HEK293 (cell line): ENCODE results near the gene VEZF1.
A peak's percentile ranks its signal among the peaks of the same experiment; 100 is the strongest.

ENCODE experiments used
- ATF2 ChIP-seq: fragments of 450-650 bp; formaldehyde crosslinking; IDR thresholded peaks from 2 replicates; pipeline ENCODE4 v1.5.1; 2016; ENCODE audit warnings: missing biosample characterization, missing genetic modification characterization, low read depth
- KLF1 ChIP-seq: fragments of 450-650 bp; formaldehyde crosslinking; IDR thresholded peaks from 2 replicates; pipeline ENCODE4 v1.5.1; 2016; ENCODE audit warnings: missing biosample characterization, missing genetic modification characterization
- KLF9 ChIP-seq: fragments of 450-650 bp; formaldehyde crosslinking; IDR thresholded peaks from 2 replicates; pipeline ENCODE4 v1.5.1; 2016; ENCODE audit warnings: missing biosample characterization, missing genetic modification characterization, low read depth
- MEIS1 ChIP-seq: sonication (generic); formaldehyde crosslinking; IDR thresholded peaks from 2 replicates; pipeline ENCODE4 v1.8.1; 2022; ENCODE audit warnings: missing genetic modification reagents, mild to moderate bottlenecking, borderline replicate concordance
- YY2 ChIP-seq: fragments of 450-650 bp; formaldehyde crosslinking; IDR thresholded peaks from 2 replicates; pipeline ENCODE4 v1.5.1; 2016; ENCODE audit warnings: missing biosample characterization, missing genetic modification characterization
- ZBTB20 ChIP-seq: fragments of 450-650 bp; formaldehyde crosslinking; IDR thresholded peaks from 2 replicates; pipeline ENCODE4 v1.5.1; 2016; ENCODE audit warnings: missing biosample characterization, missing genetic modification characterization
- ZBTB26 ChIP-seq: fragments of 450-650 bp; formaldehyde crosslinking; optimal IDR thresholded peaks from 2 replicates; pipeline ENCODE3; 2016; ENCODE audit warnings: missing biosample characterization, mild to moderate bottlenecking, missing genetic modification characterization
- ZBTB48 ChIP-seq: fragments of 450-650 bp; formaldehyde crosslinking; IDR thresholded peaks from 2 replicates; pipeline ENCODE4 v1.5.1; 2016; ENCODE audit warnings: missing biosample characterization, missing genetic modification characterization
- ZFHX2 ChIP-seq: fragments of 450-650 bp; formaldehyde crosslinking; conservative IDR thresholded peaks from 2 replicates; pipeline ENCODE4 v1.5.1; 2016; ENCODE audit warnings: missing biosample characterization, missing genetic modification characterization
- ZFP3 ChIP-seq: fragments of 450-650 bp; formaldehyde crosslinking; IDR thresholded peaks from 2 replicates; pipeline ENCODE4 v1.5.1; 2016; ENCODE audit warnings: low read depth, missing biosample characterization, missing genetic modification characterization
- ZFP37 ChIP-seq: fragments of 450-650 bp; formaldehyde crosslinking; IDR thresholded peaks from 2 replicates; pipeline ENCODE4 v1.5.1; 2016; ENCODE audit warnings: missing biosample characterization, missing genetic modification characterization
- ZIC2 ChIP-seq: fragments of 450-650 bp; formaldehyde crosslinking; IDR thresholded peaks from 2 replicates; pipeline ENCODE4 v1.5.1; 2016; ENCODE audit warnings: missing biosample characterization, missing genetic modification characterization
- ZNF133 ChIP-seq: fragments of 450-650 bp; formaldehyde crosslinking; IDR thresholded peaks from 2 replicates; pipeline ENCODE4 v1.5.1; 2016; ENCODE audit warnings: missing biosample characterization, missing genetic modification characterization
- ZNF18 ChIP-seq: fragments of 450-650 bp; formaldehyde crosslinking; IDR thresholded peaks from 2 replicates; pipeline ENCODE4 v1.5.1; 2016; ENCODE audit warnings: missing biosample characterization, missing genetic modification characterization
- ZNF292 ChIP-seq: fragments of 450-650 bp; formaldehyde crosslinking; IDR thresholded peaks from 2 replicates; pipeline ENCODE4 v1.5.1; 2016; ENCODE audit warnings: low read depth, missing biosample characterization, missing genetic modification characterization, borderline replicate concordance
- ZNF302 ChIP-seq: fragments of 450-650 bp; formaldehyde crosslinking; IDR thresholded peaks from 2 replicates; pipeline ENCODE4 v1.5.1; 2016; ENCODE audit warnings: missing biosample characterization, missing genetic modification characterization, low read depth
- ZNF350 ChIP-seq: fragments of 450-650 bp; formaldehyde crosslinking; IDR thresholded peaks from 2 replicates; pipeline ENCODE4 v1.5.0; 2017; ENCODE audit warnings: missing biosample characterization, mild to moderate bottlenecking, missing genetic modification characterization
- ZNF404 ChIP-seq: fragments of 450-650 bp; formaldehyde crosslinking; IDR thresholded peaks from 2 replicates; pipeline ENCODE4 v1.5.1; 2017; ENCODE audit warnings: missing biosample characterization, missing genetic modification characterization
- ZNF423 ChIP-seq: fragments of 450-650 bp; formaldehyde crosslinking; IDR thresholded peaks from 2 replicates; pipeline ENCODE4 v1.5.1; 2016; ENCODE audit warnings: missing biosample characterization, missing genetic modification characterization
- ZNF510 ChIP-seq: fragments of 450-650 bp; formaldehyde crosslinking; IDR thresholded peaks from 2 replicates; pipeline ENCODE4 v1.5.1; 2018; ENCODE audit warnings: mild to moderate bottlenecking, missing genetic modification characterization, missing biosample characterization; ENCODE audit not compliant: insufficient replicate concordance
- ZNF610 ChIP-seq: fragments of 450-650 bp; formaldehyde crosslinking; IDR thresholded peaks from 2 replicates; pipeline ENCODE4 v1.5.1; 2016; ENCODE audit warnings: missing biosample characterization, missing genetic modification characterization, borderline replicate concordance
- ZNF768 ChIP-seq: fragments of 450-650 bp; formaldehyde crosslinking; IDR thresholded peaks from 2 replicates; pipeline ENCODE4 v1.5.1; 2018; ENCODE audit warnings: missing biosample characterization, mild to moderate bottlenecking, missing genetic modification characterization
- ZNF777 ChIP-seq: fragments of 450-650 bp; formaldehyde crosslinking; IDR thresholded peaks from 2 replicates; pipeline ENCODE4 v1.5.1; 2017; ENCODE audit warnings: missing biosample characterization, missing genetic modification characterization, borderline replicate concordance
- ZNF830 ChIP-seq: fragments of 450-650 bp; IDR thresholded peaks from 2 replicates; pipeline ENCODE4 v1.5.0; 2018; ENCODE audit warnings: missing biosample characterization, missing genetic modification characterization, low read depth, mild to moderate bottlenecking, moderate library complexity
- ZSCAN5A ChIP-seq: fragments of 450-650 bp; formaldehyde crosslinking; IDR thresholded peaks from 2 replicates; pipeline ENCODE4 v1.5.1; 2016; ENCODE audit warnings: missing biosample characterization, missing genetic modification characterization
- TF ChIP-seq, protein P1 (sequence below): fragments of 450-650 bp; formaldehyde crosslinking; IDR thresholded peaks from 2 replicates; pipeline ENCODE4 v1.5.1; 2016; ENCODE audit warnings: missing biosample characterization, missing genetic modification characterization
- TF ChIP-seq, protein P2 (sequence below): fragments of 450-650 bp; formaldehyde crosslinking; IDR thresholded peaks from 2 replicates; pipeline ENCODE4 v1.5.1; 2016; ENCODE audit warnings: missing biosample characterization, missing genetic modification characterization

The VEZF1 gene

GRCh38 chr17:57955183-57955931 is 32.7 kb downstream of the VEZF1 start, which contains the start of gene CUEDC1 (continued):
- no peak for TF ChIP-seq ATF2 (tag by site-specific recombination)
- no peak for TF ChIP-seq ZNF830 (tag by site-specific recombination)
- no peak for TF ChIP-seq ZNF133 (tag by site-specific recombination)
- TF ChIP-seq MEIS1 (CRISPR knock-in tag) = no peak
- TF ChIP-seq ZNF423 (tag by site-specific recombination) = 0 out of 2 replicates have a peak, but pooled peaks have one; percentile 33
- TF ChIP-seq, protein P1, sequence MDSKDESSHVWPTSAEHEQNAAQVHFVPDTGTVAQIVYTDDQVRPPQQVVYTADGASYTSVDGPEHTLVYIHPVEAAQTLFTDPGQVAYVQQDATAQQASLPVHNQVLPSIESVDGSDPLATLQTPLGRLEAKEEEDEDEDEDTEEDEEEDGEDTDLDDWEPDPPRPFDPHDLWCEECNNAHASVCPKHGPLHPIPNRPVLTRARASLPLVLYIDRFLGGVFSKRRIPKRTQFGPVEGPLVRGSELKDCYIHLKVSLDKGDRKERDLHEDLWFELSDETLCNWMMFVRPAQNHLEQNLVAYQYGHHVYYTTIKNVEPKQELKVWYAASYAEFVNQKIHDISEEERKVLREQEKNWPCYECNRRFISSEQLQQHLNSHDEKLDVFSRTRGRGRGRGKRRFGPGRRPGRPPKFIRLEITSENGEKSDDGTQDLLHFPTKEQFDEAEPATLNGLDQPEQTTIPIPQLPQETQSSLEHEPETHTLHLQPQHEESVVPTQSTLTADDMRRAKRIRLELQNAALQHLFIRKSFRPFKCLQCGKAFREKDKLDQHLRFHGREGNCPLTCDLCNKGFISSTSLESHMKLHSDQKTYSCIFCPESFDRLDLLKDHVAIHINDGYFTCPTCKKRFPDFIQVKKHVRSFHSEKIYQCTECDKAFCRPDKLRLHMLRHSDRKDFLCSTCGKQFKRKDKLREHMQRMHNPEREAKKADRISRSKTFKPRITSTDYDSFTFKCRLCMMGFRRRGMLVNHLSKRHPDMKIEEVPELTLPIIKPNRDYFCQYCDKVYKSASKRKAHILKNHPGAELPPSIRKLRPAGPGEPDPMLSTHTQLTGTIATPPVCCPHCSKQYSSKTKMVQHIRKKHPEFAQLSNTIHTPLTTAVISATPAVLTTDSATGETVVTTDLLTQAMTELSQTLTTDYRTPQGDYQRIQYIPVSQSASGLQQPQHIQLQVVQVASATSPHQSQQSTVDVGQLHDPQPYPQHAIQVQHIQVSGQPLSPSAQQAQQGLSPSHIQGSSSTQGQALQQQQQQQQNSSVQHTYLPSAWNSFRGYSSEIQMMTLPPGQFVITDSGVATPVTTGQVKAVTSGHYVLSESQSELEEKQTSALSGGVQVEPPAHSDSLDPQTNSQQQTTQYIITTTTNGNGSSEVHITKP (tag by site-specific recombination) = no peak
- TF ChIP-seq, protein P2, sequence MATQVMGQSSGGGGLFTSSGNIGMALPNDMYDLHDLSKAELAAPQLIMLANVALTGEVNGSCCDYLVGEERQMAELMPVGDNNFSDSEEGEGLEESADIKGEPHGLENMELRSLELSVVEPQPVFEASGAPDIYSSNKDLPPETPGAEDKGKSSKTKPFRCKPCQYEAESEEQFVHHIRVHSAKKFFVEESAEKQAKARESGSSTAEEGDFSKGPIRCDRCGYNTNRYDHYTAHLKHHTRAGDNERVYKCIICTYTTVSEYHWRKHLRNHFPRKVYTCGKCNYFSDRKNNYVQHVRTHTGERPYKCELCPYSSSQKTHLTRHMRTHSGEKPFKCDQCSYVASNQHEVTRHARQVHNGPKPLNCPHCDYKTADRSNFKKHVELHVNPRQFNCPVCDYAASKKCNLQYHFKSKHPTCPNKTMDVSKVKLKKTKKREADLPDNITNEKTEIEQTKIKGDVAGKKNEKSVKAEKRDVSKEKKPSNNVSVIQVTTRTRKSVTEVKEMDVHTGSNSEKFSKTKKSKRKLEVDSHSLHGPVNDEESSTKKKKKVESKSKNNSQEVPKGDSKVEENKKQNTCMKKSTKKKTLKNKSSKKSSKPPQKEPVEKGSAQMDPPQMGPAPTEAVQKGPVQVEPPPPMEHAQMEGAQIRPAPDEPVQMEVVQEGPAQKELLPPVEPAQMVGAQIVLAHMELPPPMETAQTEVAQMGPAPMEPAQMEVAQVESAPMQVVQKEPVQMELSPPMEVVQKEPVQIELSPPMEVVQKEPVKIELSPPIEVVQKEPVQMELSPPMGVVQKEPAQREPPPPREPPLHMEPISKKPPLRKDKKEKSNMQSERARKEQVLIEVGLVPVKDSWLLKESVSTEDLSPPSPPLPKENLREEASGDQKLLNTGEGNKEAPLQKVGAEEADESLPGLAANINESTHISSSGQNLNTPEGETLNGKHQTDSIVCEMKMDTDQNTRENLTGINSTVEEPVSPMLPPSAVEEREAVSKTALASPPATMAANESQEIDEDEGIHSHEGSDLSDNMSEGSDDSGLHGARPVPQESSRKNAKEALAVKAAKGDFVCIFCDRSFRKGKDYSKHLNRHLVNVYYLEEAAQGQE (tag by site-specific recombination) = no peak
- peak; percentile 63 for TF ChIP-seq ZBTB48 (tag by site-specific recombination)
- no peak for TF ChIP-seq ZNF302 (tag by site-specific recombination)
- TF ChIP-seq ZBTB26 (tag by site-specific recombination) = peak; percentile 37
- no peak for TF ChIP-seq ZNF18 (tag by site-specific recombination)
- no peak for TF ChIP-seq ZNF404 (tag by site-specific recombination)
- TF ChIP-seq ZNF292 (tag by site-specific recombination) = no peak
- no peak for TF ChIP-seq ZNF610 (tag by site-specific recombination)
- no peak for TF ChIP-seq YY2 (tag by site-specific recombination)
- no peak for TF ChIP-seq ZFP3 (tag by site-specific recombination)
- peak; percentile 68 for TF ChIP-seq KLF1
- TF ChIP-seq ZFP37 (tag by site-specific recombination) = no peak
- TF ChIP-seq ZFHX2 (tag by site-specific recombination) = peak; percentile 78
- TF ChIP-seq ZNF350 = no peak
- TF ChIP-seq ZBTB20 (tag by site-specific recombination) = peak; percentile 70; the same call in 1 of the 2 replicates
- TF ChIP-seq ZNF768 (tag by site-specific recombination) = no peak
- no peak for TF ChIP-seq ZSCAN5A (tag by site-specific recombination)
- TF ChIP-seq ZNF510 (tag by site-specific recombination) = no peak
- peak; percentile 93 for TF ChIP-seq ZIC2 (tag by site-specific recombination)
- peak; percentile 90 for TF ChIP-seq ZNF777 (tag by site-specific recombination)
- TF ChIP-seq KLF9 = 0 out of 2 replicates have a peak, but pooled peaks have one; percentile 51
